Stimulated activated CD4-positive, alpha-beta T cell treated with anti-CD3 and anti-CD28 coated beads, Interleukin-4, amount 100 ng/mL, for 48 hours (primary cell): ENCODE results near the gene REEP1.

Experiments
- DNase-seq, 2 donors: peaks; one replicate each; pipeline ENCODE4 v3.0.0-alpha.2; 2020; ENCODE audit warnings: low read depth in 2 of 2

The REEP1 gene

GRCh38 chr2:86195808-86196387 lies 141.5 kb downstream of the REEP1 start:
- DNase-seq: no peak

- peak; percentile 91 to 93 for DNase-seq
Measured at GRCh38 chr2:86195055-86195807, 142.2 kb downstream of the REEP1 start, which contains the start of gene IMMT. Gene IMMT, minus strand, starts transcription at chr2:86195462. Its CDS starts 80 bp downstream, at chr2:86195382.

- no peak for DNase-seq
Measured at GRCh38 chr2:86194751-86195054, 142.7 kb downstream of the REEP1 start.

- DNase-seq: no peak
Measured at GRCh38 chr2:86193901-86194567, 143.4 kb downstream of the REEP1 start.

DNA sequence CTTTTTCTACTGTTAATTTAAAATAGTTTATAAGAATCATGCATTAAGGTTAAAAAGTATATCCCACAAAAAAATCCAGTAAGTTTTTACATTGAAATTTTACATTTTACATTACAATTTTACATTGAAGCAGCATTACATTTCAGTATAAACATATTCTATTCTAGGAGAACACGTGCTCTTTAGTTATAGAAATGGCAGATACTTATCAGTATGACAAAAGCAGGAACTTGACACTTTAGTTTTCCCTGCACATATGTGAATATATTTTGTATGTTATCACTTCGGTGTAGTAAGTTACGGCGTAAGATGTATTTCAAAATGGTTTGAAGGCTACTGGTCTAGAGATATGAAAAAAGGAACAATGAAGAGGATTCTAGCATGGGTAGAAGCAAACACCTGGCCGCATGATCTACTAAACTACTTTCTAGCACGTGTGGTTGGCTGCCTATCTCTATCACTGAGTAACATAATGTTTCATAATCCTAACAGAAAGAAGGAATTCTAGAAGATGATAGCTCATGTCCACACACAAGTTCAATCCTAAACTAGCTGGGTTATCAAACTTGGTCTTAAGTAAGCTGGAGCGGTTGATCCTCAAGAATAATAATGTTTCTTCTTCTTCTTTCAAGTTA lies 147.5 kb downstream of the REEP1 start:
- DNase-seq: no peak

DNA sequence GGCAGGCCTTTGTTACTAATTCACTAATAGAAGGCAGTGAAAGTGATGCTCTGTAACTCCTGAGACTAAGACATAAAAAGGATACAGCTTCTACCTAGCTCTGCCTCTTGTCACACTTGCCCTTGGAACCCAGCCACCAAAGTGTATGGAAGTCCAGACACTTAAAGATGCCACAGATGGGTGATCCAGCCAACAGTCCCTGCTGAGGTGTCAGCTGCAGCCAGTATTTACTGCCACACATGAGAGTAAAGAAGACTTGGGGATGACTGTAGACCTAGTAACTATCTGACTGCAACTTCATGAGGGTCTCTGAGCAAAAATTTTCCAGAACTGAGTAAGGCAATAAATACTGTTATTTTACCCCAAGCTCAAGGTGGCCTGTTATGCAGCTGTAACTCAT lies 151.0 kb downstream of the REEP1 start:
- no peak for DNase-seq

DNA sequence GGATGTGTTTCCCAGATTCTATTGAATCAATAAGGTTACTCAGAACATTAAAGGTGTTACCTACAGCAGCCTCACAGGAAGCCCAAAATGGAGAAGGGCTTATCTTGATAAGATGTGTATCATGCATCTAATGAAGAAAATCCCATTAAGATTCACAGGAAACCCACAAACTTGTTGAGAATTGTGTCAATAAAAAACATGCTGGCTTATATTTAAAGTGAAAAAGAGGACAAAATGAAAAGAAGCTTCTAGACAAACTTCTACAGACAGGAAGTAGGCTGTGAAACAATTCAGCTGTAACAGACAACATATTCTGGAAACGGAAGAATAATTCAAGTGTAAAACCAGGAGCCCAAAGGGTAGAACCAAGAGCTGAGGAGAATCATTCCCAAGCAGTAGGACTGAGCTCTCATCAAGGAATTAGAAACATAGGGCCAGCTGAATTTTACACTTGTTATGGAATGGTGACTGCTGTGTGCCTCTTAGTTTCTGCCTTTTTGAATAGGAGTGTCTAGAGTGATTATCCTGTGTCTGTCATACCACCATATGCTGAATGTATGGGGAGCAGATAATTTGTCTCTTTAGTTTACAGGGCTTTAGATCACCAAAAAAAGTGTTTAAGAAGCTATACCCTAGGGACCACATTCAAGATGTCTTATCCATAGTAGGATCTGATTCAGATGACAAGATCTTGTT lies 151.8 kb downstream of the REEP1 start:
- no peak for DNase-seq

DNA sequence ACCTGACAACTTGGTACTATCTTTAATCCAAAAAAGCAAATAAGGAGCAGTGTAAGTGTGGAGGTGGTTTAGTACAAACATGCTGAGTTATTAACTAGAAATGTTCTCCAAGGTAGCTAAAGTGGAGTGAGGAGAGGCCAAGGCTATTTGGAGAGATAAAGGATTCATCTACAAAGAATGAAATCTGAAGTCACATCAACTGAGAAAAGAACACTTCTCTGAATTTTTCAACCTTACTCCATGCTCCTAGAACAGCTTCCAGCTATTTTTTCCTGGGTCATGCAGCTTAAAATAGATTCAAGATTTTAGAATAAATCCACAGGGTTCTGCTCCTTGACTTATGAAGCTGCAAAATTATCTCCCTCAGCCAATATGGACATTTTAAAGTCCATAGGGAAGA lies 160.8 kb downstream of the REEP1 start:
- DNase-seq: no peak

DNA sequence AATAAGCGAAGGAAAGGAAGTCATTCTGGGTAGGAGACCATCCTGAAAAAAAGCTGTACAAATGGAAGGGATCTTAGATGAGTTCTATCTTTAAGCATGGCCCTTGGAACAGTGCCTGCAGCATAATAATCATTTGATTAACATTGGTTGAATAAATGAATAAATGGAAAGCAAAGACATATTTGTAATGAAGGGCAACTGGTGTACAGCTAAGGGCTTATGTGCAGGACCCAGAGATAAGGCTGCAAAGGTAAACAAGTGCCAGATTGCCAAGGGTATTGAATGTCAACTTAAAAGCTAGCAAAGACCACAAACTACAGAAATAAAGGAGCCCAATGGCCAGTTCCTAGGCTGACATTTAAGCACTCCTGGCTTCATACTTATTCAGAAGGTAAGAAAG lies 161.6 kb downstream of the REEP1 start:
- DNase-seq: no peak

DNA sequence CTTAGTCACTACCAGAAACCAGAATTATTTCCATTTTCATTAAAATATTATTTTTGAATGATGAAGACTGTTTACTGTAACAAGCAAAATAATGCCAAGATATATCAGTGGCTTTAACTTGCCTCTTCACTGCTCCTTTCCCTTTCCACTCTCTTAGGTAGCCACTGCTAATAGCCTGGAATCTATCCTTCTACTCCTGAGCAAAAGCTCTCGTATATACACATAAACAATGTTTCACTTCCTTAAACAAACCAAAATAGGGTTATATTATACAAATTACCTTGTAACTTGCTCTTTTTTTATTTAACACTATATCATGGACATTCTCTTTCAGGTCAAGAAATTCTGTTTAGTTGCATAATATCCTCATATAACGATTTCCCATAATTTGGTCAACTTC lies 163.0 kb downstream of the REEP1 start:
- DNase-seq: no peak

- DNase-seq: no peak
Measured at GRCh38 chr2:86172610-86173009, 164.8 kb downstream of the REEP1 start.

DNA sequence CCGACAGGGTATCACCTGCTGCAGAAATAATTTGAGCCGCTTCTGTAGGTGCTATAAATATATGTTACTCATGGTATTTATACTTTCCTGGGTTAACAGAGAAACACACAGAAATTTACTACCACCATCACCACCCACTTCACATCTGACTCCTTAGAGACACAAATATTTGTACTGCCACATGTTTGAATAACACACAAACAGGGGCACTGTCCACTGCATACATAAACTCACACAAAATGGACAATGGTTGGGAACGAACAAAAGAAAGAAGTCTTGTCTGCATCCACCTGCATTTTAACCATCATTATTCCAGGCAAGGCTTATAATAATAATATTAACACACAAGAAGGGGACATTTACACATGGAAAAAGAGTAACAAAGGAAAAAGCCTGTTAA lies 166.1 kb downstream of the REEP1 start:
- no peak for DNase-seq

- no peak for DNase-seq
Measured at GRCh38 chr2:86170449-86170848, 167.0 kb downstream of the REEP1 start.
